Neural cell (in vitro differentiated cells): Measurements from ENCODE around the gene EIF2B2.

ENCODE experiments used
- CTCF ChIP-seq: fragments of 450-650 bp; IDR thresholded peaks from 2 replicates; pipeline ENCODE4 v1.5.1; 2014; ENCODE audit warnings: antibody characterized with exemption, mild to moderate bottlenecking, moderate library complexity; ENCODE audit not compliant: poor library complexity, severe bottlenecking
- EP300 ChIP-seq: fragments of 450-650 bp; conservative IDR thresholded peaks from 2 replicates; pipeline ENCODE4 v1.6.1; 2014; ENCODE audit warnings: antibody characterized with exemption, mild to moderate bottlenecking, moderate library complexity; ENCODE audit not compliant: poor library complexity, severe bottlenecking
- EZH2 ChIP-seq: fragments of 200-600, 300-800 bp; shearing (Covaris generic), sonication (generic); IDR thresholded peaks from 2 replicates; pipeline ENCODE4 v1.6.1; 2014; ENCODE audit warnings: antibody characterized with exemption, low read length, borderline replicate concordance, mild to moderate bottlenecking; ENCODE audit not compliant: insufficient read depth, poor library complexity, severe bottlenecking
- MXI1 ChIP-seq: fragments of 450-650 bp; conservative IDR thresholded peaks from 2 replicates; pipeline ENCODE4 v1.6.1; 2014; ENCODE audit warnings: antibody characterized with exemption, mild to moderate bottlenecking; ENCODE audit not compliant: poor library complexity, severe bottlenecking
- POLR2AphosphoS5 ChIP-seq: IDR thresholded peaks from 2 replicates; pipeline ENCODE4 v1.6.1; 2012
- RAD21 ChIP-seq: fragments of 450-650 bp; conservative IDR thresholded peaks from 2 replicates; pipeline ENCODE4 v1.6.1; 2014; ENCODE audit warnings: antibody characterized with exemption, mild to moderate bottlenecking, moderate library complexity
- REST ChIP-seq: IDR thresholded peaks from 2 replicates; pipeline ENCODE4 v1.6.1; 2012; ENCODE audit warnings: borderline replicate concordance
- SMC3 ChIP-seq: fragments of 450-650 bp; conservative IDR thresholded peaks from 2 replicates; pipeline ENCODE4 v1.6.1; 2014; ENCODE audit warnings: antibody characterized with exemption, mild to moderate bottlenecking, moderate library complexity; ENCODE audit not compliant: poor library complexity
- TAF1 ChIP-seq: IDR thresholded peaks from 2 replicates; pipeline ENCODE4 v1.6.1; 2012; ENCODE audit warnings: low read depth

- TF ChIP-seq CTCF (no peak), RAD21 (no peak), TAF1 (no peak), SMC3 (no peak), POLR2AphosphoS5 (no peak), REST (no peak), EZH2 (no peak), EP300 (no peak), MXI1 (no peak)
These were observed 21.3 kb upstream of the EIF2B2 start for GRCh38 chr14:74981462-74981782.
